DMS79 (cell line): ENCODE results near the gene RAB6A.
"Not testable (repeated sequence)": the region's sequence is repeated elsewhere in the genome, so short reads cannot be mapped to it uniquely, and the experiment has no call there.

Experiments
- DNase-seq: peaks from one replicate; lab custom pipeline; 2025; lab: John Stamatoyannopoulos, UW

The RAB6A gene

GRCh38 chr11:73760679-73761402, at the start of gene RAB6A:
RAB6A (minus strand) TSS chr11:73761074; CDS start chr11:73760635, 439 bp downstream.
- DNase-seq = peak; percentile 100

- DNase-seq = no peak
Observed at GRCh38 chr11:73810637-73811036, 49.8 kb upstream of the RAB6A start.

DNA sequence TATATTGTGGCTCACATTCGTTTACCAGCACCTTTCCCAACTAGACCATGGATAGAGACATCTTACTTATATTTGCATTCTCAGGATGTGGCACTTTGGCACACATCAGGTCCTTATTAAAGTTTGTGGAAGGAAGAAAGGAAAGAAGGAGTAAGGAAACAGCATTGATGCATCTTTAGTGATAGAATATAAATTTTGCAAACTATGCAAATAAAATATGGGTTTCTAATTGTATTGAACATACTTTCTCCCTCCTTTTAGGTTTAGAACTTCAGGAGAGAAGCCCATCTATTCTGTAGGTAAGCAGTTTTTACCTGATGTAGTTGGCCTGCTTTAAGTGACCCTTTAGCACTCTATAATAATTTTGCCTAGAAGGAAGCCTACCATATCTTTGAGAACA, 47.2 kb upstream of the RAB6A start:
- DNase-seq = no peak

- no peak for DNase-seq
Observed at GRCh38 chr11:73804712-73805111, 43.8 kb upstream of the RAB6A start.

DNA sequence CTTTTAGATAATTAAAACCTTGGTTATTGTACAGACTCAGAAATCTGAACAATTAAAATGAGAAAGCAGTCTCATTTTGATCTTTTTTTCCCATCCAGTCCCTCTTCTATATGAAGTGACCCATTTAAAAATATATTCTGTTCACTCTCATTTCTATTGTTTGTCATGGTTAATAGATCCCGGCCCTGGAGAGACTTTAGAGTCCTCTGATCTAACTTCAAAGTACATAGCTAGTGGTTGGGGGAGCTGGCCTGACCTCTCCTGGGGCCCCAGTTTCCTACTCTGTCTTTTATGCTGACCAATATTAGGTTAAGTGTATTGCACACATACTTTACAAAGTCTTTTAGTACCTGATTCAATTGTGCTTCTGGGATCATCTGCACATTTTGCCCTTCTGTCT, 40.3 kb upstream of the RAB6A start:
- DNase-seq = no peak

GRCh38 chr11:73800276-73800806, 39.5 kb upstream of the RAB6A start:
- no peak for DNase-seq

DNA sequence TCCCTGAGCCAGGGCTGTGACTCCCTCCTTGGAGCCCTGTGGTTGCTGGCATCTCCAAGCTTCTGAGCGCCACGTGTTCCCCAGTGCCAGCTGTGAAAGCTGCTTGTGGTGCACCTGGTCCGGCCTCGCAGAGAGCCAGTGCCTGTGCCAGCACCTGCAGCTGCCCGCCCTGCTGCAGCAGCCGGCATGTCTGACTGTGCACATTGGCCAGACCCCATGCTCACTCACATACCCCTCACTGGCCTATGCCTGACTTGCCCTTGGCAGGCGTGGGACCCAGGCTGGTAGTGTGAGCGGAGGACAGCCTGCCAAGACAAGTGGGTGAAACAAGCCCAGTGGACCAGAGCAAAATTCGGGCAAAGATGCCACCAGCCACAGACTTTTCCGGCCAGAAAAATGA, 36.6 kb upstream of the RAB6A start:
- peak; percentile 93 for DNase-seq

DNA sequence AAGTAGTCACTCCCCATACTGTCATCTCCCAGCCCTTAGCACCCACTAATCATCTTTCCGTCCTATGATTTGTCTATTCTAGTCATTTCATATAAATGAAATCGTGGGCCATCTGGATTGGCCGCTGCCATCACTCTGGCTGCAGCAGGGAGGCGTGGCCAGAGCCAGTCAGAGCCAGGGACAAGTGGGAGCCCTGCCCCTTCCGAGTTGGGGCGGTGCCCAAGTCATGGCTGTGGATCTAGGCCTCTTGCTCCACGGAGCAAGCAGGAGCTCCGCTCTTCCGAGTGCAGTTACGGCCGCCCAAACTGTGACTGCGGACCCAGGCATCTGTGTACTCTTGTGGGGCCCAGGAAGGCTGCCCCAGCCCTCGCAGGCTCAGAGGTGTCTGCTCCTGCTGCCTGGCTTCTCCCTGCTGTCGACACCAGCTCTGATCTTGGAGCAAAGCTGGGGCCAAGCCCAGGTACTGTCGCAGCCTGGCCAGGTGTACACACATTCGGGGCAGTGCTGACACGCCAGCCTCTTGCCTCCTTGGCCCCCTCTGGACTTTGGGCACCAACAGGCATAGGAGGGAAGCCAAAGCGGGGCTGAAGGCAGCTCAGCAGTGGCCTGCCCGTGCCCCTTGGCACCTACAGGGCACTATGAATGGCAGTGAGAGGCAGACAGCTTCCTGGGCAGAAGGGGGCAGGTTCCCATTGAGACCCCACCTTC, 35.2 kb upstream of the RAB6A start:
- no peak for DNase-seq

DNA sequence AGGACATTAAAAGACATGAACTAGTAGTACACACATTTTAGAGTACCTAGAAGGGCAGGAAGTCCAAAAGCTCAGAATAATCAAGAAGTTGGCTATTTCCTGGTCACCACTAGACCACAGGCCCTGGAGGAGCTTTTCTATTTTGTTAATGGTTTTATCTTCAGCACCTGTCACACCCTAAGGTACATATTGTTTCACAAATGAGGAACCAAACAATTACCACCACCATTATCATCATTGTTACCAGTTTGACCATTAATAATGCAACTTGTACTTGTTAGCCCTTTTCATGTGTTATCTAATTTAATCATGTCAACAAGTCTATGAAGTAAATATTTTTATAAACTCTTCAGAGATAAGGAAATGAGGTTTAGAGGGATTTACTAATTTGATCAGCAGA, 31.7 kb upstream of the RAB6A start:
- DNase-seq = no peak

- DNase-seq = no peak
Observed at GRCh38 chr11:73789279-73789670, 28.4 kb upstream of the RAB6A start.

GRCh38 chr11:73787643-73788558, 27.0 kb upstream of the RAB6A start, which contains the start of gene MRPL48:
MRPL48 (plus strand) TSS chr11:73787874; CDS start chr11:73787972, 98 bp downstream.
- DNase-seq = peak; percentile 98

- DNase-seq = no peak
Observed at GRCh38 chr11:73787051-73787642, 26.3 kb upstream of the RAB6A start.

- DNase-seq = not testable (repeated sequence)
Observed at GRCh38 chr11:73785467-73785866, 24.6 kb upstream of the RAB6A start.

DNA sequence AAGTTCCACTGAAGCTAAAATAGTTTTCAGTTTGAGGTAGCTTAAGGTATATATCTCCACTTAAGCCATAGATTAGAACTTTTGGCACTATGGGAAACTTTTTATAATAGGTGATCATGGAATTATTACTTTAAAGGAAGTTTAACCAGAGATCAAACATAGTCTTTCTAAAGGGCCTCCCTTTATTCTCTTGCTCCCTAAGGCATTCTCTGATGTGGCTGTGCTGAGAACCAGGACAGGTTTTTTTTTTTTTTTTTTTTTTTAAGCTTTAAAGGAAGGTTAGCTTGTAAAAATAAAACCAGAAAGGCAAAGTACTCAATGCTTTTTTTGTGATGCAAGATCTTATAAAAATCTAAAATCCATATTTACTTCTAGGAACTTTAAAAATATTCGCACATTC, 23.9 kb upstream of the RAB6A start:
- no peak for DNase-seq

DNA sequence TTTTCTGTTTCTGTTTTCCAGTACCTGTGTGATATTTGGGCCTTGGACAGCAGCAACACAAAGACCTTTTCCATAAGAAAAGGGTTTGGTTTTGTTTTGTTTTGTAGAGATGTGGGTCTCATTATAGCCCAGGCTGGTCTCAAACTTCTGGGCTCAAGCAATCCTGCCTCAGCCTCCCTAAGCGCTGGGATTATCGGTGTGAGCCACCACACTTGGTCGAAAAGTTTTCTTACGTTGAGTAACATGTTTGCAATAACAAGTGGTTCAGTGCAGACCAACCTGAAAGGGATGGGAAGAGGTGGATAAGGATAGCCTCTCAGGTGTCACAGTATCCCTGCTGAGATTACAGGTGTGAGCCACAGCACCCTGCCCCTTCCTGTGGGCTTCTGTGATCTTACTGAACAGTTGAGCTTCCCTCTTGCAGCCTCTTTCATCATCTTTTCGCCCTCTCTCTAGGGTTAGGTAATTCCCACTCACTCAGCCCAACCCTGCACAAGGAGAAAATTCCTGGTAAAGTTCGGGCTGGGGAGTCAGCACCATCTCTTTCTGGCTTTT, 23.3 kb upstream of the RAB6A start:
- DNase-seq = no peak

GRCh38 chr11:73783483-73784020, 22.7 kb upstream of the RAB6A start:
- no peak for DNase-seq

DNA sequence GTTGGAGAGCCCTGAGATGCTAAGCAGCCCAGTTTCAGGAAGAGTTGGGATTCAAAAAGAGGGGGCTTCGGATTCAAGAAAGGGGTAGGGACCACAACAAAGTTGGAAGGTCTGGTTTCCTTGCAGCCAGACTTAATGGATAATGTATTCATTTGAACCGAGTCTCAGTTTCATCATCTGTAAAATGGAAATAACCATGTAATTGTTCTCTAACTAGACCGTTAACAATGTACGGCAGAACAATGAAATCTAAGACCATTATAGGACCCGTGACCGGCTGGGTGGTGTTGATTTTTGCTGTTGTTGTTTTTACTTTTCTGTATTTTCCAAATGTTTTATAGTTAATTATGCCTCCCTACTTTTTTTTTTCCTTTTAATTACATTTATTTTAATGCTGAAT, 20.4 kb upstream of the RAB6A start:
- no peak for DNase-seq

- DNase-seq = peak; percentile 100
Observed at GRCh38 chr11:73779084-73779902, 18.4 kb upstream of the RAB6A start.

DNA sequence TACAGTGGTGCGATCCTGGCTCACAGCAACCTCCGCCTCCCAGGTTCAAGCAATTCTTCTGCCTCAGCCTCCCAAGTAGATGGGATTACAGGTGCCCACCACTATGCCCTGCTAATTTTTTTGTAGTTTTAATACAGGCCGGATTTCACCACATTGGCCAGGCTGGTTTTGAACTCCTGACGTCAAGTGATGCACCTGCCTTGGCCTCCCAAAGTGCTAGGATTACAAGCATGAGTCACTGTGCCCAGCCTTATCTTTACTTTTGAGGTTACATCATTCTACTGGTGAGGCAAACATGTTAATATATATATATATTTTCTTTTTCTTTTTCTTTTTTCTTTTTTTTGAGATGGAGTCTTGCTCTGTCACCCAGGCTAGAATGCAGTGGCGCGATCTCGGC, 9.9 kb upstream of the RAB6A start:
- DNase-seq = not testable (repeated sequence)

GRCh38 chr11:73766763-73767162, 5.9 kb upstream of the RAB6A start:
- no peak for DNase-seq
